Pons (tissue), 1 donor: ENCODE results near the gene SSC4D.

ENCODE experiments used
- DNase-seq: peaks from one replicate; pipeline ENCODE4 v3.0.0-alpha.2; 2016; ENCODE audit warnings: low spot score

SSC4D gene

DNA sequence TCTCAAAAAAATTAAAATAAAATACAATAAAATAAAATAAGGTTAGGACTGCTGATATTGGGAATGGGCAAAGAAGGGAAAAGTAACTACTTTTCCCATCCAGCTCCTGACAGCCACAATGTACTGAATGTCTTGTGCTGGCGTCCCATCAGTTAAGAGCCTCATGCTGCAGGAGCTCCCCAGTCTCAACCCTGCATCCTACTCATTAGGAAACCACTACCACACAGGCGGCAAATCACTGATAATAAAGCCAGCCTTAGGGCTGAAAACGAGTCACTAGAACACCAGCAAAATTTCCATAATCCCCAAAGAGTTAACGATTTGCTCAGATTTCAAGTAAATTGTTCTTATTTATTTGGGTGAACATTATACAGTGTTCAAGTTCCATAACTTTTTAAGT is 55.0 kb downstream of the SSC4D start:
- DNase-seq = peak; percentile 33

GRCh38 chr7:76353744-76354143 is 55.8 kb downstream of the SSC4D start:
- DNase-seq = no peak

DNA sequence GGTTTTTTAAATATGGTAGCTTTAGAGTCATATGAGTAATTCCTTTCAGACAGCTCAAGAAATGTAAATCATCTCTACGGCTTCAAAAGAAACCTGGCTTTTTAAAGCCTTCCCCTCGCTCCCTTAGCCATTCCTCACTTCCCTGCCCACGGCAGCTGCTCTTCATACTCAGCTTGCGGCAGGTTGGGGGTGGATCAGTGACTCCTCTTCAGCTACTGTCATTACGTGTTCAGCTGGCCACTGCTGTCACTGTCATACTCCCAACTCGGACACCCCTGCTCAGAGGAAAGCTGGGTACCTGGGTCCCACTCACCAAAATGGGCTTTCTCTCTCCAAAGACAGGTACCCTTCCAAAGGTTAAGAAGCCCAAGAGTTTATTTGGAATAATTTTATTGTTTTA is 57.3 kb downstream of the SSC4D start:
- no peak for DNase-seq

GRCh38 chr7:76351372-76351771 is 58.1 kb downstream of the SSC4D start:
- DNase-seq = no peak

DNA sequence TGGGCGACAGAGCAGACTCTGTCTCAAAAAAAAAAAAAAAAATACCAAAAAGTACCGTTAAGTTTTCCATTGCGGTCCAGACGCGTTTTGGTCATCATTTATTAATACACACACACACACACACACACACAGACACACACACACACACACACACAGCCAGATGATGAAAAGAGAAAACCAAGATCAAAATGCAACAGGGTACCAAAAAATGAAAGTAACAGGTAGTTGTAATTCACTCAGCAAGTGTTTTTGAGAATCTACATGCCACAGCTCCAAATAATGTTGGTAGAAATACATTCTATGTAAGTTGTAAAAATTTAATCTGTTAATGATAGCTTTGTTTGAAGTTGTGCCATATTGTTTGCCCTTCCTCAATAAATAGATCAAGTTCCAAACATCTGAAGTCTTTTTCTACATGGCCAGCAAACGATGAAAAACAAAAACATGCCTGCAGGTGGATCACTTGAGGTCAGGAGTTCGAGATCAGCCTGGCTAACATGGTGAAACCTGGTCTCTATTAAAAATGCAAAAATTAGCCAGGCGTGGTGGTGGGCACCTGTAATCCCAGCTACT is 60.1 kb downstream of the SSC4D start:
- DNase-seq = no peak

- DNase-seq = no peak
Observed at GRCh38 chr7:76347710-76348109, 61.8 kb downstream of the SSC4D start.

DNA sequence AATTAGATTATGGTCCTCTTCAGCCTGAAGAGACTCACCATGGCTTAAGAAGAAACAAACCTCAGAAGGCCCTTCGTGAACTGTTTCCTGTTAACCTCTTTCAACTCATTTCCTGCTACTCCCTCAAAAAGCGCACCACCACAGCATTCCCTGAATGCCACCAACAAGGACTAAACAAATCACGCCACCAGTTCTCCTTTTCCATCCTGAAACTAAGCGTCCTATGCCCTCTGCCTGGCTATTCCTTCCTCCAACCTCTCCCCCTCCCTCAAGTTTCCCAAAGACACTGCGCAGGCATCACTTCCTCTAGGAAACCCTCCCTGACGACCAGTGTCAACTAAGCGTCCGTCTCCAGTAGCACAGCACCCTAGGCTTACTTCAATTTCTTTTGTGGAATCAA is 62.7 kb downstream of the SSC4D start:
- no peak for DNase-seq

DNA sequence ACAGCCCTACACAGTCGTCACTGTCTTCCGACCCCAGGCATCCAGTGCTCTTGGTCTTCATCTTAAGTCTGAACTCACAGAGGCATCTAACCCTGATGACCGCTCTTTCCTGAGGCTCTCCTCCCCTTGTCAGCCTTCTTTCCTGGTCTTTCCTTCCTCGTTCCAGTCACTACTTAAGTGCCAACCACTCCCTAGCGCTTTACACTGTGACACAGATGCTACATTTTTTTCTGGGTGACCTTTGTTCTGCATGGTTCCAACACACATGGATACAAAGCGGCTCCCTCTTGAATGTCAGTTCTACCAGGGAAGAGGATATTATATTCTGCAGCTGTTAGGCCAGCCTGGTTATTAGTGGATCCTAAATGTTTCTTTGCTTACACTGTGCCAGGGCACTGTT is 63.4 kb downstream of the SSC4D start:
- DNase-seq = no peak

- no peak for DNase-seq
Observed at GRCh38 chr7:76343931-76344321, 65.6 kb downstream of the SSC4D start.

GRCh38 chr7:76343294-76343930 is 66.1 kb downstream of the SSC4D start:
- DNase-seq = no peak

DNA sequence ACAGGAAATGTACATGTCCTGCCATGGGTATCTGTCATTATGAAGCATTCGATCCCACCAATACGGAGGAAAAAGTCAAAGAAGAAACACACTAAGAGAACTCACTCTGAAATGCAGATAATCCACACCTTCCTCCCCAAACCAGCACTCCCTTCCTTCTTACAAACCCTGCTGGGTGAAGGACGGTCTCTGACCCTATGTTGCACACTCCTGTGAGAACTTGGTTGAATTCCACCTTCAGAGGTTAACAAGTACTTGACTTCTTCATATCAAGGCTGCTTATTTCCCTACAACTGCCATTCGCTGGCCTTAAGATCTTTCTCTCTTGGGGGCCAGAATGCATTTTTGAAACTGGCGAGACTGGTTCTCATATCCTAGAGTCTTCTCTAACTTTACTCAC is 67.3 kb downstream of the SSC4D start:
- DNase-seq = no peak

DNA sequence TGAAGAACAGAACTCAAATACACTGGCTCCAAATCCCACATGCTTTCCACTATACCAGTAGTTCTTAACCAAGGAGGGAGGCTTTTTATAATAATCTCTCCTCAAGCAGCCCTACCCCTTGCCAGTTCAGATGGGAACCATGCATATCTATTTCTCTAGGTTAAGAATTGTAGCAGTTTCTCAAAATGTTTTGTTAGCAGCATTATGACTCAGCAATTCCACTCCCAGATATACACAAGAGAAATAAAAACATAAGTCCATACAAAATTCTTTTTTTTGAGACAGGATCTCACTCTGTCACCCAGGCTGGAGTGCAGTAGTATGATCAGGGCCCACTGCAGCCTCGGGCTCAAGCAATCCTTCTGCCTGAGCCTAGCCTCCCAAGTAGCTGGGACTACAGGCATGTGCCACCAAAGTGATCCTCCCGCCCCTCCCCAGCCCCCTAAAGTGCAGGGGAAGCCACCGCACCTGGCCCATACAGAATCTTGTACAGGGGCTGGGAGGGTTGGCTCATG is 68.8 kb downstream of the SSC4D start:
- no peak for DNase-seq
